Measurements from ENCODE around the gene RBKS.
"Not testable (repeated sequence)": the region's sequence is repeated elsewhere in the genome, so short reads cannot be mapped to it uniquely, and the experiment has no call there.

The RBKS gene

DNA sequence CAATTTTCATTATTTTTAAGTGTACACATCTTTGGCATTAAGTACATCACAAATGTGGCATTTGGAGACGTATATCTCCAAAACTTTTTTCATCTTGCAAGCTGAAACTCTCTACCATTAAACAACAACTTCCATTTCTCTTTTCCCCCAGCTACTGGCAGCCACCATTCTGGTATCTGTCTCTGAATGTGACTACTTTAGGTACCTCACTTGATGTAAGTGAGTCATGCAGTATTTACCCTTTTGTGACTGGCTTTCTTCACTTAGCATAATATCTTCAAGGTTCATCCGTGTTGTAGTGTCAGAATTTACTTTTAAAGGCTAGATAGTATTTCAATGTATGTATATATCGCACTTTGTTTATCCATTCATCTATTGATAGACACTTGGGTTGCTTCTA lies 17.4 kb upstream of the RBKS start:
- no peak for DNase-seq (ENCODE audit: extremely low read depth in 1 of 2, low read depth in 1 of 2)

DNA sequence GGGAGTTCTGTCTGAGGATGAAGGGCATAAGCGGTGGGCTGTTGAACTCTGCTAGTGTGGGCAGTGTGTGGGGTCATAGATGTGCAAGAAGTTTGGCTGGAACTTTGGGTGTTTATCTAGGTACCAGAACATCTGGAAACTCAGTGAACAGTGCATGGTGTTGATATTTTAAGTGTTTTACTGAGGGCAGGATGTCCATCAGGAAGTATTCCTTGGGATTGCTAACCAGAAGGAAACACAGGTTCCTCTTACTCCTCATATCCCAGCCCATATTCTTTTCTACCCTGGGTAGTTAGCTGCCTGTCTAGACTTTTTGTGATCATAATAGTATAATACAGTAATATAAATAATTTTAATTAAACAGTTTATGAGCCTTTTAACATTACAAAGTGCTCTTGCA lies 15.9 kb upstream of the RBKS start:
- DNase-seq (ENCODE audit: extremely low read depth in 1 of 2, low read depth in 1 of 2) = no peak

DNA sequence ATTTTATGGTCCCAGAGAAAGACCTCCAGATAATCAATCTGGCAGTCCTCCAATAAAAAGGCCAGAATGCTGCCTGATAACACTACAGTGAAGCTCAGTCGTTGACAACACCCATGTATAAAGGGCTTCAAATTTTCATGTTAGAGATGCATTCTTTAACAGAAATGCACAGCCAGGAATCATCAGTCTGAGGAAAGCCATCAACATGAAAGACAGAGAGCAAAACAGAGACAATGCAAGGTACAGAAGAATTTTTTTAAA lies 14.1 kb upstream of the RBKS start:
- DNase-seq (ENCODE audit: extremely low read depth in 1 of 2, low read depth in 1 of 2) = no peak

GRCh38 chr2:27903649-27904404 lies 13.6 kb upstream of the RBKS start:
- DNase-seq (ENCODE audit: extremely low read depth in 1 of 2, low read depth in 1 of 2) = no peak

- no peak for DNase-seq (ENCODE audit: extremely low read depth in 1 of 2, low read depth in 1 of 2)
Observed at GRCh38 chr2:27903018-27903417, 12.8 kb upstream of the RBKS start.

GRCh38 chr2:27902098-27902497 lies 11.9 kb upstream of the RBKS start:
- no peak for DNase-seq (ENCODE audit: extremely low read depth in 1 of 2, low read depth in 1 of 2)

DNA sequence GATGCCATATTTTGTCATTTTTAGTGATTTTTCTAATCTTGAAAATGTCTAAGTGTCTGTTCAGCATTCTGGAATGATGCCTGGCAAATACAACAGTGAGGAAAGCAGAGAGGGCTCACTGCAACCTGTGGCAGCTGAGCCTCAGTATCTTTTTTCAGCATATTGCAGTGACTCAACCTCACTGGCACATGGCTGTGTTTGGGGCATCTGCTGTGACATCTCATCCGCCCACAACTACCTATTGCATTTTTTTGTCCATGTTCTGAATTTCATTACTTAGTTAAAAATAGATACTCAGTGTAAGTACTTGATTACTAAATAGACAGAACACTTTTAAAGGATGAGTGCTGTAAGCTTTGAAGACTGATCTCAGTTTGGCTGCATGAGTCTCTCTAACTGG lies 11.0 kb upstream of the RBKS start:
- DNase-seq (ENCODE audit: extremely low read depth in 1 of 2, low read depth in 1 of 2) = no peak

DNA sequence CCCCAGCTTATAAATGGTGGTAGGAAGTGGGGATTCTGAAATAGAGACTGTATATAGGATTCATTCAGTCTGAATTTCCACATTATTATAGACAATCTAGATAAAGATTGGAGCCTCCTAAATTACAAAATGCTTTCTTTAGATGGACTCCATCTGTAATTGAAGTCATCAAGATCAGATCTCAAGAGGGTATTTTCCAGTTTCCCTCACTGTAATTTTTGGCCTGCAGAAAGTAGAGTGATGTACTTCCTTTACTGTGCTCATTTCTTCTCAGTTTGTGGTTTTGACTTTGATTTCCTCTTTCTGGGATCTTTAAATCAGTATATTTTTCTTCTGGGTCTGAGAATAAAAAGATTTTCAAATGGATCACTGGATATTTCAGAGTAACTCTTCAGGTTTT lies 7.5 kb upstream of the RBKS start:
- no peak for DNase-seq (ENCODE audit: extremely low read depth in 1 of 2, low read depth in 1 of 2)

DNA sequence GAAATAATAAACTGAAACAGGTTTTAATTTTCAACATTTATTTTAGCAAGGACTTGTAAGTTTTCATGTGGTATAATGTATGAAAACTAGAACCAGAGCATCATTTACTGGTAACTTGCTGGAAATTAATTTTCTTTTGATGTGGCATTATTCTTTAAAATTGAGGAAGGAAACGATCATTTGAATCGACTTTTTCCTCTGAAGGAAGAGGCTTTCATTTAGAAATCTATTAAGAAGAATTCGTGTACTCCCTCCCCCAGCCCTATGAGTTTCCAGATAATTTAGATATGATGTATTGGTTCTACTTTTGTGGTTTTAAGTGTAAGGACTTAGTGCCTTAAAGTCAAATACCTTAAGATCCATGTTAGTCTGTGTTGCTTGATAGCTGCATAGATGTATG lies 2.8 kb upstream of the RBKS start:
- no peak for DNase-seq (ENCODE audit: extremely low read depth in 1 of 2, low read depth in 1 of 2)

- no peak for DNase-seq (ENCODE audit: extremely low read depth in 1 of 2, low read depth in 1 of 2)
Observed at GRCh38 chr2:27891673-27892105, 1.5 kb upstream of the RBKS start.

- DNase-seq (ENCODE audit: extremely low read depth in 1 of 2, low read depth in 1 of 2) = peak; percentile 83 to 99
Observed at GRCh38 chr2:27890924-27891672, 911 bp upstream of the RBKS start.

DNA sequence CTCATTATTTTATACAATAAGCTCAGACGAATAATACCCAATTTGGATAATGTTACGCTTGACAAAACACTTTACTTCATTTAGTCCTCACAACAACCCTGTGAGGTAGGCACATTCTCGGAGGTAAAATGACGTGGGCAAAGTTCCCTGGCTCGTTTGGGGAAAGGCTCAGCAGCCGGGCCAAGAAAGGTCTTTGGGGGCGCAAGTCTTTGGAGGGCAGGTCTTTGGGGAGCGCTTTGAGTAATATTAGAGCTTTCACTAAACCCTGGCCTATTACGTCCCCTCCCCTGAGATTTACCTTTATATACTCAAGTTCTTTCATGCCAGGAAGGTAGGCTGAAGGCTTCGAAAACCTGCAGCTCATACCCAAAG lies 427 bp downstream of the RBKS start:
- no peak for DNase-seq (ENCODE audit: extremely low read depth in 1 of 2, low read depth in 1 of 2)

- no peak for DNase-seq (ENCODE audit: extremely low read depth in 1 of 2, low read depth in 1 of 2)
Observed at GRCh38 chr2:27888790-27889189, 1.4 kb downstream of the RBKS start.

DNA sequence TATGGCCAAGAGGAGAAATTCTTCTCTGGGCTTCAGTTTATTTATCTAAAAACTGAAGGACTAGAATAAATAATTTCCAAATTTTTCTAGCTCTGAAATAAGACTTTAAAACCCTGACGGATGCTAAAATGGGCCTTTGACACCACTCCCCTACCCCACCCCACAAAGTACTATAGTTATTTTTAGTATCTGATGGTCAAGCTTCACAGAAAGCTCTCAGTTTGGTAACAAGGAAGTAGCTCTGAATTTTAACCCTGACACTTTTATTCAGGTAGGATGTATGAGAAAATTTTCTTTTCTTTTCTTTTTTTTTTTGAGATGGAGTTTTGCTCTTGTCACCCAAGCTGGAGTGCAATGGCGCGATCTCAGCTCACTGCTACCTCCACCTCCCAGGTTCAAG lies 2.4 kb downstream of the RBKS start:
- DNase-seq (ENCODE audit: extremely low read depth in 1 of 2, low read depth in 1 of 2) = no peak

DNA sequence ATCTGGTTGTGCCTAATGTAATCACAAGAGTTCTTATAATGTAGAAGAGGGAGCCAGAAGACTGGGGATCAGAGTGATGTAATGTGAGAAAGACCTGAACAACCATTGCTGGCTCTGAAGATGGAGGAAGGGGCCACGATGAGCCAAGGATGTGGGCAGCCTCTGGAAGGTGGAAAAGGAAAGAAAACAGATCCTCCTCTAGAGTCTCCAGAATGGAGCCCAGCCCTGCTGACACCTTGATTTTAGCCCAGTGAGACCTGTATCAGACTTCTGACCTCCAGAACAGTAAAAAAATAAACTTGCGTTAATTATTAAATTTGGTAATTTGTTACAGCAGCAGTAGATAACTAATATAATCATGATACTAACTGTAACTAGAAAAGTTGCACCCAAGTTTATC lies 3.1 kb downstream of the RBKS start:
- no peak for DNase-seq (ENCODE audit: extremely low read depth in 1 of 2, low read depth in 1 of 2)

DNA sequence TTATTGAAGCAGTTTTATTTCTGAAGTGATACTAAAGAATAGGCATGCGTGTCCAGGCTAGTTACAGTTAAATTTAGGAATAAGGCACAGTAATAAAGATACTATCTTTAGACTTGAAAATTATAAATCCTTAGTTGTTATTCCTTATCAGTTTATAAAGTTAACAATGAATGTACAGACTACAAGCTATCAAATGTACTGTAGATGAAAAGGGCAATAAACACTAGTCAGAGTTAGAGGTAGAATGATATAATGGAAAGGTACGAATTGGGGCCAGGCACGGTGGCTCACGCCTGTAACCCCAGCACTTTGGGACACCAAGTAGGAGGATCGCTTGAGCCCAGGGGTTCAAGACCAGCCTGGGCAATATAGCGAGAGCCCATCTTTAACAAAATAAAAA lies 3.9 kb downstream of the RBKS start:
- no peak for DNase-seq (ENCODE audit: extremely low read depth in 1 of 2, low read depth in 1 of 2)

DNA sequence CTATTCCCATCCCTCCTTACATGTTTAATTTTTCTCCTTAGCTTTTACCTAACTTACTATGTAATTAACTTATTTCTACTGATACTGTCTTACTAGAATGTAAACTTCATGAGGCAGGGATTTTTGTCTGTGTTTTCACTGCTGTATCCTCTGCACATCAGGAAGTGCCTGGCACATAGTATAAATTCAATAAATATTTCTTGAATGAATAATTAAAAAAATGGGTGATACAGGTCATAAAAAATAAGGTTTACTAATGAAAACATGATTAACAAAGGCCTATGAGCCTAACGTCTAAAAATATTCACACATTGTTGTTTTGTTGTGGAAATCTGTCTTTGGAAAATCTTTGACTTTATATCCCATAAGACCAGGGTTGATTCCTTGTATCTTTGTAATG lies 4.5 kb downstream of the RBKS start:
- DNase-seq (ENCODE audit: extremely low read depth in 1 of 2, low read depth in 1 of 2) = no peak

- DNase-seq (ENCODE audit: extremely low read depth in 1 of 2, low read depth in 1 of 2) = no peak
Observed at GRCh38 chr2:27885234-27885633, 5.0 kb downstream of the RBKS start.

DNA sequence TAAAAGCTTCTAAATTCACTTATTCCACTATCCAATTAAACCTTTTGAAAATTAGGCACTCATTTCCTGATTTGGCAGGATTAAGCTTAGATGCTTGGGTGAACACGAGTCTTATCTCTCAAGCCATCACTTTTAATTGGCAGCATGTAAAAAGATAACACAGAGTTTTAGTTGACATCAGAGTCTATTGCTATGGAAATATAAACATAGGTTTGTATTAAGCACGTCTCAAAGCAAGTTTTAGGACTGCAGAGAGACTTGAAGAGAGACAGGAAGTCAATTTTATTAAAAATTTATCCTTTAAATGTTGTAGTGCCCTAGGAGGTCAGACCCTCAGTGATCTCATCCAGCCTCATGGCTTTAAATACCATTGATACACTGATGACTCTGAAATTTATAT lies 5.6 kb downstream of the RBKS start:
- no peak for DNase-seq (ENCODE audit: extremely low read depth in 1 of 2, low read depth in 1 of 2)

GRCh38 chr2:27882584-27882922 lies 7.6 kb downstream of the RBKS start:
- DNase-seq (ENCODE audit: extremely low read depth in 1 of 2, low read depth in 1 of 2) = not testable (repeated sequence)

DNA sequence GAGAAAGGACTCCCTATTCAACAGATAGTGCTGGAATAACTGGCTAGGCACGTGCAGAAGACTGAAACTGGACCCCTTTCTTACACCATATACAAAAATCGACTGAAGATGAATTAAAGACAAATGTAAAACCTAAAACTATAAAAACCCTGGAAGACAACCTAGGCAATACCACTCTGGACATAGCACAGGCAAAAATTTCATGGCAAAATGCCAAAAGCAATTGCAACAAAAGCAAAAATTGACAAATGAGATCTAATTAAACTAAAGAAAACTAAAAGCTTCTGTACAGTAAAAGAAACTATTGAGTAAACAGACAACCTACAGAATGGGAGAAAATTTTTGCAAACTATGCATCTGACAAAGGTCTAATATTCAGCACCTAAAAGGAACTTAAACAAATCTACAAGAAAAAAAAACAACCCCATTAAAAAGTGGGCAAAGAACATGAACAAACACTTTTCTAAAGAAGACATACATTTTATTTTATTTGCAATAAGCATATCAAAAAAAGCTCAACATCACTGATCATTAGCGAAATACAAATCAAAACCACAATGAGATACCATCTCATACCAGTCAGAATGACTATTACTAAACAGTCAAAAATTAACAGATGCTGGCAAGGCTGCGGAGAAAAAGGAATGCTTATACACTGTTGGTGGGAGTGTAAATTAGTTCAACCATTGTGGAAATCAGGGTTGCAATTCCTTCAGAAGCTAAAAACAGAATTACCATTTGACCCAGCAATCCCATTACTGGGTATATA lies 8.2 kb downstream of the RBKS start:
- DNase-seq (ENCODE audit: extremely low read depth in 1 of 2, low read depth in 1 of 2) = not testable (repeated sequence)

DNA sequence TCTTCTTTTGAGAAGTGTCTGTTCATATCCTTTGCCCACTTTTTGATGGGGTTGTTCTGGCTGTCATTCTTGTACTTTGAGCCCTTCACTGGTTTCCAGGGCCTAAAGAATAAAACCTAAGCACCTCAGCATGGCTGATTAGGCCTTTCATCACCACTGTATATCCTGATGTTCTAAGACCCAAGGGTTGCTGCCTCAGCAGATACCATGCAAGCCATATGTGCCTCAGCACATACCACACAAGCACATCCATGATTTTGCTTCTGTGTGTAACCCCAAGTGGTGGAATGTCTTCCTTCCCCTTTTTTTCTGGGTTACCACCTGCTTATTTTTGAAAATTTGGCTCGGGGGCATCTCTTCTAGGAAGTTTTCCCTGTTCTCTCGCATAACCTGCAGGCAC lies 11.4 kb downstream of the RBKS start:
- no peak for DNase-seq (ENCODE audit: extremely low read depth in 1 of 2, low read depth in 1 of 2)
